ENCODE data around the gene SERPINB11. TPM values are rescaled to one million over a fixed set of nuclear protein-coding genes. Genes with fewer than 3 reads are reported as not detected.

SERPINB11 gene
- total RNA-seq, 2 experiments from 2014 or later: not detected

DNA sequence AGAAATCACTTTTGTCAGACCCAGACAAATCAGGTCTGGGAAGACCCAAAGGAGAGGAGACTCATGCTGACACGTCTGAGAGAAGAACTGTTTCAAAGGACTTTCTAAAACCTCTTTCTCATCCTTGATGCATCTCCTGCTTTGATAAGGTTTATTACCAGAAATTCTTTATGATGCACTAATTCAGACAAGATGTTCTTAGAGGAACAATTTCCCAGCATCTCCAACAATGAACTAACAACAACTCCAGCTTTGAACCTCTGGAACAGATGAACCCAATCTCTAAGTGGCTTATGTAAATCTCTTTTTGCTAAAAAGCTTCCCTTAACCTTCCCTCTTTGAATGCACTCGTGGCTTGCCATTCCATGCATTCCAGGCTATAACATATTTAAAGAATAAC, 15.9 kb upstream of the SERPINB11 start:
- intact Hi-C loops (cut with micrococcal nuclease): no loop called here

DNA sequence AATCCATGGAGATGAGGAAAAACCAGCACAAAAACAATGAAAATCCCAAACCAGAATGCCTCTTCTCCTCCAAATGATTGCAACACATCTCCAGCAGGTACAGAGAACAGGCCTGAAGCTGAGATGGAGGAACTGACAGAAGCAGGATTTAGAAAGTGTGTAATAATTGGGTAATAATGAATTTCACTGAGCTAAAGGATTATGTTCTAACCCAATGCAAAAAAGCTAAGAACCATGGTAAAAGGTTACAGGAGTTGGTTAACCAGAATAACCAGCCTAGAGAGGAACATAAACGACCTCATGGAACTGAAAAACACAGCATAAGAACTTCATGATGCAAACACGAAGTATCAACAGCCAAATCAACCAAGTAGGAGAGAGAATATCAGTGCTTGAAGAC, 13.7 kb upstream of the SERPINB11 start:
- POLR2A ChIA-PET: no interaction called here
- Mint-ChIP-seq H3K27ac (no peak overlapping the region), H3K36me3 (no peaks in the 10 kb centered on the region), H3K9me3 (peaks cover 9% of the 10 kb centered on the region), H3K4me3 (no peak overlapping the region), H3K4me1 (ENCODE audit: low read depth) (no peaks in the 10 kb centered on the region), H3K27me3 (no peaks in the 10 kb centered on the region)
- no peak for DNase-seq
- intact Hi-C loops (cut with micrococcal nuclease): no loop called here
- CTCF ChIA-PET: no interaction called here

More for the DNA sequence above, 15.9 kb upstream of the SERPINB11 start:
- no peaks in the 10 kb centered on the region for H3K36me3 Mint-ChIP-seq
- H3K9me3 Mint-ChIP-seq: peaks cover 8% of the 10 kb centered on the region
- POLR2A ChIA-PET: no interaction called here
- no peak for DNase-seq
- H3K4me3 Mint-ChIP-seq: no peak overlapping the region
- peaks cover 2% of the 10 kb centered on the region for H3K27me3 Mint-ChIP-seq
- H3K27ac Mint-ChIP-seq: no peak overlapping the region
- no peaks in the 10 kb centered on the region for H3K4me1 Mint-ChIP-seq (ENCODE audit: low read depth)
- CTCF ChIA-PET: no interaction called here

DNA sequence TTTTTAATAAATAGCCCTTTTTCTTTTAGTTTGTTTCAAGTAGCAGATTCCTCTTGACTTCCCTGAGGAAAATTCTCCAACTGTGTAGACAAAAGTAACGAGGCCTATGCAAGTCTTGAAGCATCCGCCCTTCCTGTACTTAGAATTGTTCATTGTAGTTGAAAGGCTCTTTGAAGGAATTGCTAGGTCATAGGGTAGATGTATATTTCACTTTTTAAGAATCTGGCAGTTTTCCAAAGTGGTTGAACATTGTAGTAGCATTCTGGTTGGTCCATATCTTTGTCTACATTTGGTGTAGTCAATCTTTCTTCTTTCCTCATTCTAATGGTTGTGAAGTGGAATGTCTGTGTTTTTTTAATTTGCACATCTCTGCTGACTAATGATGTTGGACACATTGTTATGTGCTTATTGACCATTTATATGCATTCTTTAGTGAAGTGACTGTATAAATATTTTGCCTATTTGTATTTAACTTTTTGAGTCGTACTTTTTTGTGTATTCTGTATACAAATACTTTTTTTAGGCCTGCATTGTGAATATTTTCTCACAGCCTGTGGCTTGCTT, 5.6 kb upstream of the SERPINB11 start:
- no peaks in the 10 kb centered on the region for H3K27me3 Mint-ChIP-seq
- ChIA-PET POLR2A (no interaction called here), CTCF (no interaction called here)
- H3K9me3 Mint-ChIP-seq: peaks cover 2% of the 10 kb centered on the region
- no peak for DNase-seq
- intact Hi-C loops (cut with micrococcal nuclease): no loop called here
- no peak overlapping the region for H3K27ac Mint-ChIP-seq
- H3K36me3 Mint-ChIP-seq: no peaks in the 10 kb centered on the region
- no peak overlapping the region for H3K4me3 Mint-ChIP-seq
- no peaks in the 10 kb centered on the region for H3K4me1 Mint-ChIP-seq (ENCODE audit: low read depth)

DNA sequence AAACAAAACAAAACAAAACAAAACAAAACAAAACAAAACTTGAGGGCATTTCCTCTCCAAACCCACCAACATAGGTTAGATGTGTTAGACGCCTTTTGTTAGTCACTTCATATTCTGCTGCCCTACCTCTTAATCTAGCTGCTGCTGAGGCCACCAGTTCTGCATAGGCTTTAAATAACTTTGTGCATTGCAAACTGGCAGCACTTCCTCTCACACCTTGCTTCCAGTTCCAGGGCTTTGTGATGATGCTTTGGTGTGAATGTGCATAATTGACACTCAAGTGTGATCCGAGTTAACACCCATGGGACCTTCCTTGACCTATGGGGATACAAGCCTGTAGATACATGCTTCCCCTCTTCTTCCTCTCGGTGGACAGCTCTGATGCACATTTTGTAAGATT, 2.3 kb upstream of the SERPINB11 start:
- Mint-ChIP-seq H3K4me3 (no peak overlapping the region), H3K9me3 (no peaks in the 10 kb centered on the region), H3K4me1 (ENCODE audit: low read depth) (no peaks in the 10 kb centered on the region), H3K36me3 (no peaks in the 10 kb centered on the region), H3K27me3 (no peaks in the 10 kb centered on the region), H3K27ac (no peak overlapping the region)
- DNase-seq: no peak
- intact Hi-C loops (cut with micrococcal nuclease): no loop called here
- ChIA-PET CTCF (no interaction called here), POLR2A (no interaction called here)

DNA sequence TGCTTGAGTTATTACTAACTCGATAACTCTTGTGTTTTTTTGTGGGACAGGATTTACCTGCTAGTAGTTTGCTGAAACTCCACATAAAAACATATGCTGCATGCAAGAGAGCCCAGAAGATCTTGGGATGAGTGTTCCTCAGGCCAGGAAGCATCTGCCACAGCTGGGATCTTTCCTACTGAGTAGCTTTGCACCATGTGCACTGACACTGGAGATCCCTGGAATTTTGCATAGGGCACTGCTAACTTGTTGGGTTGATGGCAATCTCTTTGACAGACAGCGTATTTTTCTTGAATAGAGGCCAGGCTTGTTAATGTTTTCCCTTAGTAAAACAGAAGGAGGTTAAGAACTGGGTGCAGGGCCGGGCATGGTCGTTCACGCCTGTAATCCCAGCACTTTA, 808 bp upstream of the SERPINB11 start:
- Mint-ChIP-seq H3K27me3 (no peaks in the 10 kb centered on the region), H3K9me3 (no peaks in the 10 kb centered on the region)
- intact Hi-C loops (cut with micrococcal nuclease): no loop called here

DNA sequence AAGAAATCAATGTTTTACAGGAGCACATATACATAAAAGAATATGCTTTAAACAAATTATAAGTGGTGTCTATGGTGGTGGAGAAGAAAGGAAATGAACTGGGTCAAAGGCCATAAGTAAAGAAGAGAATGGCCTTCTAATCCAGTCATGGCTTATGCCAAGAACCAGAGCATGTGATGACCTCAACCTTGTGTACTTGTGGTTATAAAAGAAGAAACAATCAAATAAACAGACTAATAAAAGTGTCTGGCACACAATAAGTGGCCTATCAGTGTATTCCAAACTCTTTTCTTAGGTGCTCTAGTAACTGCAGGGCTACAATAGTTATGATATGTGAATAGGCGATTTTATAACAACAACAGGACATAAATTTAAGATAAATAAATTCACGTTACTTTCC, 2.6 kb downstream of the SERPINB11 start:
- Mint-ChIP-seq H3K27me3 (no peaks in the 10 kb centered on the region), H3K36me3 (no peaks in the 10 kb centered on the region), H3K4me1 (ENCODE audit: low read depth) (no peaks in the 10 kb centered on the region), H3K9me3 (no peaks in the 10 kb centered on the region), H3K4me3 (no peak overlapping the region), H3K27ac (no peak overlapping the region)
- intact Hi-C loops (cut with micrococcal nuclease): no loop called here
- POLR2A ChIA-PET: no interaction called here
- DNase-seq: no peak
- CTCF ChIA-PET: no interaction called here

More for the DNA sequence above, 808 bp upstream of the SERPINB11 start:
- Mint-ChIP-seq H3K36me3 (no peaks in the 10 kb centered on the region), H3K4me3 (no peak overlapping the region), H3K4me1 (ENCODE audit: low read depth) (no peaks in the 10 kb centered on the region), H3K27ac (no peak overlapping the region)
- DNase-seq: no peak
- POLR2A ChIA-PET: no interaction called here
- CTCF ChIA-PET: no interaction called here

DNA sequence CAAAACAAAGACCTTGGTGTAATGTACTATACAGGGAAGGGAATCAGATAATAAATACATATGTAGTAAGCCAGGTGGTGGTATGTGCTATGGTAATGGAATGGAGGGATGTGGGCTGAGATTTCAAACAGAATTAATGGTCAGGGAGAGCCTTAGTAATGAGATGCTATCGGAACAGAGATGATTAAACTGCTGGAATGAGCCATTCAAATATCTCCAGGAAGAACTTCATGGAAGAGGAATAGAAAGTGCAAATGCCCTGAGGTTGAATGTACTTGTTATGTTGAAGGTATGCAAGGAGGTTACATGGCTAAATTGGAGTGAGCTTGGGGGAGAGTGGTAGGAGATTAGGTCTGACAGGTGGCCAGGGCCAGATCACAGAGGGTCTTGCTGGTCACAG, 5.1 kb downstream of the SERPINB11 start:
- Mint-ChIP-seq H3K36me3 (no peaks in the 10 kb centered on the region), H3K9me3 (no peaks in the 10 kb centered on the region), H3K4me3 (no peak overlapping the region), H3K4me1 (ENCODE audit: low read depth) (no peaks in the 10 kb centered on the region), H3K27me3 (no peaks in the 10 kb centered on the region), H3K27ac (no peak overlapping the region)
- POLR2A ChIA-PET: no interaction called here
- DNase-seq: no peak
- intact Hi-C loops (cut with micrococcal nuclease): no loop called here
- CTCF ChIA-PET: no interaction called here

DNA sequence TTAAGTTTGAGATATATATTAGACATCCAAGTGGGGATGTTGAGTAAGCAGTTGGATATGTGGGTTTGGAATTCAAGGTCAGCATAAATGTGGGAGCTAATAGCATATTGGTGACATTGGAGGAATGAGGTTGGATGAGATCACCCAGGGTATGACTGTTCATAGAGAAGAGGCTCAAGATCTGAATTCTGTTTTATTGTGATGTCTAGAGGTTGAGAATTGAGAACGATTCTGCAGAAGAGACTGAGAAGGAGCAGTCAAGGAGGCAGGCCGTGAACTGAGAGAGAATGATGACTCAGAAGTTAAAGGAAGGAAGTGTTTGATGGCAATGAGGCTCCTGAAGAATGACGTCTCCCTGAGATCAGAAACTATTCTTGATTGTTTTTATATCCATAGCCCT, 5.9 kb downstream of the SERPINB11 start:
- Mint-ChIP-seq H3K4me1 (ENCODE audit: low read depth) (no peaks in the 10 kb centered on the region), H3K4me3 (no peak overlapping the region), H3K27ac (no peak overlapping the region), H3K27me3 (no peaks in the 10 kb centered on the region), H3K36me3 (no peaks in the 10 kb centered on the region), H3K9me3 (peaks cover 4% of the 10 kb centered on the region)
- DNase-seq: no peak
- ChIA-PET CTCF (no interaction called here), POLR2A (no interaction called here)
- intact Hi-C loops (cut with micrococcal nuclease): no loop called here

DNA sequence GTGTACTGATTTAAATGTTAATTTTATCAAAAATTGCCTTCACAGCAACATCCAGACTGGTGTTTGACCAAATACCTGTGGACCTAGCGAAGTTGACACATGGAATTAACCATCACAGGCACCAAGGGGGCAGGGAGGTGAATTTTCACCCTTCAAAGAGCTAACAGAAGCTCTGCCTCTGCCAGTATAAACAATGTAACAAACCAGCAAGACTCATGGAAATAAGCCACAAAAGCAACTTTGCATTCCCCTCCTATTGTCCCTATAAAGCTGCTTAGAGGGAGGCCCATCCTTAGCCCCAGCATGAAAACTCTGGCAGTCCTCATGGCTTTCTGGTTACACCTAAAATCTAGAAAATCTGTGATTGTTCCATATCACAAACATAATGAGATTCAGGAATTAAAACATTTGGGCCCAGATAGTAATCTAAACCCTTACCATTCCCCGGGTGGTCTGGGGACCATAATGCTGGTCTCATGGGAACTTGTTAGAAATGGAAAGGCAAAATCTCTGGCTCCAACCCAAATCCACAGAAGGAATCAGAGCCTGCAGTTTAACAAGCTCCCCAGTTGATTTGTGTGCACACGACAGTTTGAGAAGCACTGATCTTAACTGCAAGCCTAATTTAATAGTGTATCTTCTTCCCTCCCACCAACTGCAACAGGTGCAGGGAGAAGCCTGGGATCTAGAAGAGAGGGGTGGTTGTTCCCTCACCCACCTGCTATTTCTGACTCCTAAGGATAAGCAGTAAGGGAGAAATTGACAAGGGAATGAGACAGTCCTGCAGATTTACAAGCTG, 23.1 kb downstream of the SERPINB11 start:
- Mint-ChIP-seq H3K36me3 (no peaks in the 10 kb centered on the region), H3K27ac (no peak overlapping the region), H3K4me1 (ENCODE audit: low read depth) (no peaks in the 10 kb centered on the region)

DNA sequence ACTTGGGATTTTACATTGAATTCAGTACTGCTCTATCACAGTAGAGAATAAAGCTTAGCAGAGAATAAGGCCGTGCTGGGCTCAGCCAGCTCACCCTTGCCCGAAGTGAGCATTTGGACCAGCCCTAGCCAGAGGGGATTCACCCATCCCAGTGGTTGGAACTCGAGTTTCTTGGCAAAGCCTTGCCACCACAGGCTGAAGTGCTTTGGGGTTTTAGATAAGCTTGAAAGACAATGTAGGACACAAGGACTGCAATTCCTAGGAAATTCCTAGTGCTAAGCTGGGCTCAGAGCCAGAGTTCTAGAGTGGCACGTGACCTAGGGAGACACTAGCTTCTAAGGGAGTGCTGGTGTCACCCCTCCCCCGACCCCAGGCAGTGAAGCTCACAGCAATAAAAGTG, 28.0 kb downstream of the SERPINB11 start:
- ChIA-PET POLR2A (no interaction called here), CTCF (no interaction called here)
- Mint-ChIP-seq H3K4me3 (no peak overlapping the region), H3K36me3 (no peaks in the 10 kb centered on the region), H3K9me3 (no peaks in the 10 kb centered on the region), H3K27ac (no peak overlapping the region), H3K27me3 (no peaks in the 10 kb centered on the region), H3K4me1 (ENCODE audit: low read depth) (no peaks in the 10 kb centered on the region)
- DNase-seq: no peak
- intact Hi-C loops (cut with micrococcal nuclease): no loop called here

More for the DNA sequence above, 23.1 kb downstream of the SERPINB11 start:
- Mint-ChIP-seq H3K9me3 (no peaks in the 10 kb centered on the region), H3K4me3 (no peak overlapping the region), H3K27me3 (no peaks in the 10 kb centered on the region)
- CTCF ChIA-PET: no interaction called here
- intact Hi-C loops (cut with micrococcal nuclease): no loop called here
- POLR2A ChIA-PET: no interaction called here
- DNase-seq: no peak

DNA sequence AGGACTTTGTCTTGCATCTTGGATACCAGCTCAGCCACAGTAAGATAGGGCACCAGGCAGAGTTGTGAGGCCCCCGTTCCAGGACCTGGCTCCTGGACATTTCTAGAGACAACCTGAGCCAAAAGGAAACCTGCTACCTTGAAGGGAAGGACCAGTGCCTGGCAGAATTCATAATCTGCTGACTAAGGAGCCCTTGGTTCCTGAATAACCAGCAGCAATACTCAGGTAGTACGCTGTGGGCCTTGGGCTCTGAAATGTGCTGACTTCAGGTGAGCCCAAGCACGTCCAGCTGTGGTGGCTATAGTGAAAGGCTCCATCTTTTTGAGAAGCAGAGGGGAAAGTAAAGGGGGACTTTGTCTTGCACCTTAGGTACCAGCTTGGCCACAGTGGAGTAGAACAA, 28.5 kb downstream of the SERPINB11 start:
- H3K4me3 Mint-ChIP-seq: no peak overlapping the region
- ChIA-PET POLR2A (no interaction called here), CTCF (no interaction called here)
- H3K27ac Mint-ChIP-seq: no peak overlapping the region
- H3K9me3 Mint-ChIP-seq: no peaks in the 10 kb centered on the region
- intact Hi-C loops (cut with micrococcal nuclease): no loop called here
- no peaks in the 10 kb centered on the region for H3K27me3 Mint-ChIP-seq
- no peaks in the 10 kb centered on the region for H3K4me1 Mint-ChIP-seq (ENCODE audit: low read depth)
- no peak for DNase-seq
- no peaks in the 10 kb centered on the region for H3K36me3 Mint-ChIP-seq

DNA sequence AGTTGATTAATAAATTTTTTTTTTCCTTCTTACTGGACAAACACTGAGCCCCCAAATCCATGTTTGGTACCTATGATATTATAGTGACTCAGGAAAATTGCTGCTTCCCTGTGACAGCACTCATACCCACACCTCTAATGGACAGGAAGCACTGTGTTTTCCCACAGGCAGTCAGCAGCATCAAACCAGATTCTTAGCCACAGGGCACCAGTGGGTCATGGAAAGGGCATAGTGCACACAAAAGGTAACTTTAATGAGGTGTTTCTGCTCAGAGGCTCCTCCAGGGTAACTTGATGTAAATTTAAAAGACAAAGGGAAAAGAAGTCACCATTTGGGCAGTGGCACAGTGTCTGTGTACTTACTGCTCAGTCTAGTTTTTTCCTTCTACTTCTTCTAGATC, 34.1 kb downstream of the SERPINB11 start:
- DNase-seq: no peak
- intact Hi-C loops (cut with micrococcal nuclease): no loop called here
- H3K36me3 Mint-ChIP-seq: no peaks in the 10 kb centered on the region
- H3K4me3 Mint-ChIP-seq: no peak overlapping the region
- ChIA-PET POLR2A (no interaction called here), CTCF (no interaction called here)
- no peaks in the 10 kb centered on the region for H3K9me3 Mint-ChIP-seq
- no peaks in the 10 kb centered on the region for H3K27me3 Mint-ChIP-seq
- no peaks in the 10 kb centered on the region for H3K4me1 Mint-ChIP-seq (ENCODE audit: low read depth)
- H3K27ac Mint-ChIP-seq: no peak overlapping the region

DNA sequence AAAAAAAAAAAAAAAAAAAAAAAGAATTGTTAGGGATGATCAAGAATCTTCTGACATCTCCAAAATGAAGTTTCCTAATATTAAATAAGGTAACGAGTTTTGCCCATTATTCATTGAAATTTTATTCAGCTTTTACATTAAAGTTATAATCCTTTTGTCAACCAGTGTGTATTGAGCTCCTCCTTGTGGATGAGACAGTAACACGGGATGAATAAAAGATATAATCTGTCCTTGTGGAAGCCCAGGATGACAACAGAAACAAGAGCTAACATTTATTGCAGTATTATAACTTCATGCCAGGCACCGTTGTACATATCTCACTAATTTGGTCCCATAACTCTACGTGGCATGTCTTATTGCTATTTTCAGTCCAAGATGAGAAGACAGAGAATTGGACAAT, 39.0 kb downstream of the SERPINB11 start:
- no peak overlapping the region for H3K4me3 Mint-ChIP-seq
- H3K9me3 Mint-ChIP-seq: no peaks in the 10 kb centered on the region
- POLR2A ChIA-PET: no interaction called here
- CTCF ChIA-PET: interaction anchor here (0.8 kb wide), 1 partner anchor 223 kb away, joined by 3 read pairs; no protein-coding TSS in a partner anchor
- no peaks in the 10 kb centered on the region for H3K4me1 Mint-ChIP-seq (ENCODE audit: low read depth)
- no peak for DNase-seq
- no peaks in the 10 kb centered on the region for H3K36me3 Mint-ChIP-seq
- intact Hi-C loops (cut with micrococcal nuclease): no loop called here
- H3K27ac Mint-ChIP-seq: no peak overlapping the region
- peaks cover 2% of the 10 kb centered on the region for H3K27me3 Mint-ChIP-seq
